SH-SY5Y (cell line): ENCODE measurements around the gene FOXK2.

Experiments
- GATA2 ChIP-seq: IDR thresholded peaks from 2 replicates; pipeline ENCODE4 v1.6.1; 2011; ENCODE audit warnings: mild to moderate bottlenecking, low read depth, low read length
- GATA3 ChIP-seq: IDR thresholded peaks from 2 replicates; pipeline ENCODE4 v1.6.1; 2011; ENCODE audit warnings: low read depth, mild to moderate bottlenecking, low read length, moderate library complexity

DNA sequence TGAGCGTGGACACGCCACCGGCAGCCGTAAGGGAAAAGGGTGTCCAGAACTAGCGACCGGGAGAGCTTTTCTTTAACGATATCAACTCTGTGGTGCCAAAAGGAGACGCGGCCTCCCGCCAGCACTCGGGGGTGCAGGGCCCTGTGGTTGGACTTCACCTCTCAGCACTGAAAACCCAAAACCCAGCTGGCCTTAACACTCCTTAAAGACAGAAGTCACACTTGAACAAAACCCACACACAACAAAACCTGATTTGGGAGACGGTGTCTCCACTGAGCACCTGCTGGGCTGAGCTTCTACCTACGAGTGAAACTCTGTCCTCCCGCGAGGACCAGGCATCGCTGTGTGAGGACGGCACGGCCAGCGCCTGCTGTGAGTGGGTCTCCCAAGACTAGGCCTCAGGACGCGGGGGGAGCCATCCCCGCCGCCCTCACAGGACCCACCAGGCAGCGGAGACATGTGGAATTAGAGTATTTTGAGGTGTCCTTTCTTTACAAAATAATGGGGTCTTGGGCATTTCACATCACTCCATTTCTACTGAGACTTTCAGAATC is 82.0 kb downstream of the FOXK2 start:
- TF ChIP-seq GATA2 (no peak), GATA3 (no peak)
